ENCODE data around the gene C10orf62.
A peak's percentile ranks its signal among the peaks of the same experiment; 100 is the strongest.

The C10orf62 gene

GRCh38 chr10:97627731-97628130, 38.2 kb downstream of the C10orf62 start:
- Histone ChIP-seq H3K27ac (no peak overlapping the region), H3K4me3 (ENCODE audit: low read depth, low read length) (no peak overlapping the region), H3K36me3 (no peaks in the 10 kb centered on the region), H3K27me3 (ENCODE audit: insufficient read depth, low read depth, severe bottlenecking) (no peaks in the 10 kb centered on the region), H3K9me3 (ENCODE audit: severe bottlenecking) (no peaks in the 10 kb centered on the region)
- TF ChIP-seq CTCF (IDR thresholded peaks at IDR 0.05; ENCODE audit: low read depth, low read length), result no peak
- DNase-seq, result no peak

DNA sequence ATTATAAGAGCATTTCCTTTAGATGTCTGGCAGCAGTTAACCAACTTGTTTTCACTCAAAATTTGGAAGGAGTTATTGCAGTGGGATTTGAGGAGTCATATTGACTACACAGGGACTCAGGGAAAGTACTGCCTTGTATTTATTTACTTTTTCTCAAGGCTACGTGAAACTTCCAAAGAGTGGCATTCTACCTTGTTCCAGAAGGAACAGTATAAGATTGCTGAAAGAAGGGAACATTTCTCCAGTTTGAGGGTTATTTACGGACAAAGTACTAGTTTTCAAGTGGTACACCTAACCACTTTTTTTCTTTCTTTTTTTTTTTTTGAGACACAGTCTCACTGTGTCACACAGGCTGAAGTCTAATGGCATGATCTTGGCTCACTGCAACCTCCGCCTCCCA, 38.7 kb downstream of the C10orf62 start:
- Histone ChIP-seq H3K9me3 (ENCODE audit: severe bottlenecking) (no peaks in the 10 kb centered on the region), H3K27ac (no peak overlapping the region), H3K27me3 (ENCODE audit: insufficient read depth, low read depth, severe bottlenecking) (no peaks in the 10 kb centered on the region), H3K36me3 (no peaks in the 10 kb centered on the region), H3K4me3 (ENCODE audit: low read depth, low read length) (no peak overlapping the region)
- DNase-seq, result no peak
- no peak for TF ChIP-seq CTCF (IDR thresholded peaks at IDR 0.05; ENCODE audit: low read depth, low read length)

GRCh38 chr10:97629289-97629688, 39.8 kb downstream of the C10orf62 start:
- Histone ChIP-seq H3K27me3 (ENCODE audit: insufficient read depth, low read depth, severe bottlenecking) (no peaks in the 10 kb centered on the region), H3K36me3 (no peaks in the 10 kb centered on the region), H3K9me3 (ENCODE audit: severe bottlenecking) (no peaks in the 10 kb centered on the region), H3K27ac (no peak overlapping the region), H3K4me3 (ENCODE audit: low read depth, low read length) (no peak overlapping the region)
- no peak for TF ChIP-seq CTCF (IDR thresholded peaks at IDR 0.05; ENCODE audit: low read depth, low read length)
- DNase-seq, result no peak

DNA sequence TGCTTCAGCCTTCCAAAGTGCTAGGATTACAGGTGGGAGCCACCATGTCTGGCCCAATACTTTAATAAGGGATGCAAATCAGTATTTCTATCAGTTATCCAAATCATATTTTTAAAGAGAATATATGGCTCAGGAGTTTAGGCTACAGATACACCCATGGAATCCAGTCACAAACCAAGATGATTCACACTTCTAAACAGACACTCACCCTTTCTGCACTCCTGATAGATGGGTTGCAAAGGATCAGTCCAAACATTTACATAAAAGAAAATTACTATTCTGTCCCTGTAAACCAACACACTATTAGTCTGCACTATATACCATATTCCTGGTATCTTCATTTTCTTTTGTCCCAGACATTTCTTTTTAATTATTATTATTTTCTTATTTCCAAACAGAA, 41.6 kb downstream of the C10orf62 start:
- Histone ChIP-seq H3K36me3 (no peaks in the 10 kb centered on the region), H3K4me3 (ENCODE audit: low read depth, low read length) (no peak overlapping the region), H3K27ac (no peak overlapping the region), H3K27me3 (ENCODE audit: insufficient read depth, low read depth, severe bottlenecking) (no peaks in the 10 kb centered on the region), H3K9me3 (ENCODE audit: severe bottlenecking) (no peaks in the 10 kb centered on the region)
- DNase-seq, result no peak
- no peak for TF ChIP-seq CTCF (IDR thresholded peaks at IDR 0.05; ENCODE audit: low read depth, low read length)

- DNase-seq, result peak; percentile 97
- Histone ChIP-seq H3K36me3 (no peaks in the 10 kb centered on the region), H3K4me3 (ENCODE audit: low read depth, low read length) (peak within 1 kb of the TSS; percentile 80), H3K27me3 (ENCODE audit: insufficient read depth, low read depth, severe bottlenecking) (no peaks in the 10 kb centered on the region), H3K9me3 (ENCODE audit: severe bottlenecking) (no peaks in the 10 kb centered on the region), H3K27ac (peak within 1 kb of the TSS; percentile 70)
- TF ChIP-seq CTCF (IDR thresholded peaks at IDR 0.05; ENCODE audit: low read depth, low read length), result no peak
These were observed 43.7 kb downstream of the C10orf62 start, which contains the start of gene MORN4 for GRCh38 chr10:97632949-97633884. Gene MORN4 (minus strand): TSS chr10:97633500. CDS start chr10:97619653, 13,847 bp downstream.

Measured in WERI-Rb-1 (cell line).